K562 (cell line): ENCODE measurements around the gene MAP3K2. TPM values are rescaled to one million over a fixed set of nuclear protein-coding genes. Genes with fewer than 3 reads are reported as not detected.
A peak's percentile ranks its signal among the peaks of the same experiment; 100 is the strongest.

Source experiments
- ETV1 ChIP-seq: fragments of 450-650 bp; conservative IDR thresholded peaks from 2 replicates; pipeline ENCODE4 v1.6.1; 2016; ENCODE audit warnings: missing genetic modification characterization, control low read depth, low read depth, missing compliant biosample characterization
- MNT ChIP-seq, 2 experiments: fragments of 450-650 bp; conservative IDR thresholded peaks; 2 replicates each; pipeline ENCODE4 v1.6.1; 2017; ENCODE audit warnings: mild to moderate bottlenecking in 2 of 2, moderate library complexity in 2 of 2
- NKRF ChIP-seq: fragments of 450-650 bp; IDR thresholded peaks from 2 replicates; pipeline ENCODE4 v1.6.1; 2016; ENCODE audit warnings: borderline replicate concordance
- RBFOX2 ChIP-seq: fragments of 200-400 bp; formaldehyde crosslinking; IDR thresholded peaks from 2 replicates; pipeline ENCODE4 v1.6.1; 2017; ENCODE audit warnings: low read depth, mild to moderate bottlenecking, low read length, moderate library complexity
- REST ChIP-seq, 2 experiments: fragments of 450-650 bp; formaldehyde crosslinking in 1 of 2; IDR thresholded peaks; 2 replicates each; pipeline versions ENCODE4 v1.4.0 to v1.6.1; 2014 to 2020; ENCODE audit warnings: mild to moderate bottlenecking in 2 of 2, borderline replicate concordance in 1 of 2, low read depth in 1 of 2
- SMARCC2 ChIP-seq: fragments of 450-650 bp; IDR thresholded peaks from 2 replicates; pipeline ENCODE4 v1.6.1; 2017; ENCODE audit warnings: antibody characterized with exemption, moderate library complexity, mild to moderate bottlenecking, low read depth
- ZNF324 ChIP-seq: fragments of 250-450 bp; sonication (Bioruptor Pico); IDR thresholded peaks from 2 replicates; pipeline ENCODE4 v1.4.0; 2020; ENCODE audit warnings: mild to moderate bottlenecking
- ZNF589 ChIP-seq: fragments of 200-800 bp; sonication (Bioruptor generic); IDR thresholded peaks from 2 replicates; pipeline ENCODE4 v1.6.1; 2016; ENCODE audit warnings: low read depth, missing genetic modification characterization, missing compliant biosample characterization
- ZSCAN29 ChIP-seq: fragments of 450-650 bp; IDR thresholded peaks from 2 replicates; pipeline ENCODE4 v1.6.1; 2017
- polyA plus RNA-seq, 8 experiments: library from polyadenylated mRNA; depleted of rRNA in 4 of 8; stranded (reverse) in 5 of 8; unstranded in 3 of 8; fragments of >200 nt; fragmentation: Nextera tagmentation in 2 of 8; fragmentation: Illumina TruSeq in 1 of 8; extraction: Ambion mirVana in 2 of 8; extraction: Trizol in 1 of 8; gene quantifications; 2 replicates each; pipeline versions ENCODE4 v1.2.1 to v1.2.3, GENCODE V29; 2011 to 2014; ENCODE audit warnings: inconsistent platforms in 1 of 8, missing spikeins in 1 of 8
- total RNA-seq, 7 experiments: library from RNA; depleted of rRNA in 6 of 7; stranded (reverse); fragments of >200 nt in 6 of 7; fragmentation: Illumina TruSeq in 2 of 7; extraction: Trizol in 2 of 7; gene quantifications; 2 replicates each; pipeline versions ENCODE4 v1.2.1 to v1.2.3, GENCODE V29; 2011 to 2021; ENCODE audit warnings: low replicate concordance in 1 of 7

Gene MAP3K2
- total and polyA plus RNA-seq, 9 of the 15 experiments (the other 6 are each of a cell fraction or from before 2014, with no cell fraction given), result 1.2 to 14.2 (median 5.7) TPM

GRCh38 chr2:127415593-127416505, 28.1 kb upstream of the MAP3K2 start (continued):
- TF ChIP-seq REST (IDR thresholded peaks at IDR 0.05; ENCODE audit: borderline replicate concordance) (peak; percentile 80), REST (CRISPR knock-in tag; IDR thresholded peaks at IDR 0.05; ENCODE audit: low read depth) (no peak), SMARCC2 (no peak), ZNF324 (CRISPR knock-in tag) (no peak), ETV1 (no peak), ZNF589 (CRISPR knock-in tag) (no peak), MNT (conservative IDR thresholded peaks at IDR 0.05) (peak in 1 of 2 experiments; percentile 65), ZSCAN29 (peak; percentile 72; the same call in 1 of the 2 replicates), RBFOX2 (peak; percentile 40; the same call in 1 of the 2 replicates), NKRF (no peak)
